H9 (cell line): ENCODE measurements around the gene IGF2. TPM values are rescaled to one million over a fixed set of nuclear protein-coding genes. Genes with fewer than 3 reads are reported as not detected.
A peak's percentile ranks its signal among the peaks of the same experiment; 100 is the strongest.

ENCODE experiments used
- DNase-seq: peaks from one replicate; pipeline ENCODE4 v3.0.0-alpha.2; 2017
- H2AFZ ChIP-seq: one replicate; pipeline ENCODE4 v1.6.1; 2013; ENCODE audit warnings: mild to moderate bottlenecking, low read length, control low read depth, moderate library complexity
- H2AK5ac ChIP-seq: 2 replicates; pipeline ENCODE4 v1.6.1; 2013; ENCODE audit warnings: low read length, control low read depth, mixed read lengths; ENCODE audit not compliant: insufficient read length
- H2BK120ac ChIP-seq: one replicate; pipeline ENCODE4 v1.6.1; 2013; ENCODE audit warnings: low read depth, mild to moderate bottlenecking, low read length, control low read depth, inconsistent platforms; ENCODE audit not compliant: poor library complexity, severe bottlenecking
- H2BK12ac ChIP-seq: 2 replicates; pipeline ENCODE4 v1.6.1; 2013; ENCODE audit warnings: low read length, control low read depth, mixed read lengths, low read depth; ENCODE audit not compliant: insufficient read length
- H2BK15ac ChIP-seq: 2 replicates; pipeline ENCODE4 v1.6.1; 2013; ENCODE audit warnings: low read depth, low read length, control low read depth
- H2BK20ac ChIP-seq: one replicate; pipeline ENCODE4 v1.6.1; 2013; ENCODE audit warnings: low read depth, mild to moderate bottlenecking, low read length, control low read depth, inconsistent platforms; ENCODE audit not compliant: poor library complexity, severe bottlenecking
- H2BK5ac ChIP-seq: 2 replicates; pipeline ENCODE4 v1.6.1; 2013; ENCODE audit warnings: low read length, control low read depth, mixed read lengths; ENCODE audit not compliant: insufficient read length
- H3K14ac ChIP-seq: 2 replicates; pipeline ENCODE4 v1.6.1; 2013; ENCODE audit warnings: low read length, control low read depth; ENCODE audit not compliant: insufficient read depth
- H3K18ac ChIP-seq: 2 replicates; pipeline ENCODE4 v1.6.1; 2013; ENCODE audit warnings: low read depth, mild to moderate bottlenecking, mixed read lengths, low read length, control low read depth; ENCODE audit not compliant: insufficient read length
- H3K23ac ChIP-seq: 2 replicates; pipeline ENCODE4 v1.6.1; 2013; ENCODE audit warnings: low read length, control low read depth, mixed read lengths, low read depth; ENCODE audit not compliant: insufficient read length
- H3K23me2 ChIP-seq: 2 replicates; pipeline ENCODE4 v1.6.1; 2013; ENCODE audit warnings: low read depth, mild to moderate bottlenecking, mixed read lengths, low read length, control low read depth; ENCODE audit not compliant: insufficient read length, poor library complexity, severe bottlenecking
- H3K27ac ChIP-seq: 2 replicates; pipeline ENCODE4 v1.5.1; 2013; ENCODE audit warnings: low read length, control low read depth, mixed read lengths, low read depth; ENCODE audit not compliant: insufficient read length
- H3K27me3 ChIP-seq: 2 replicates; pipeline ENCODE4 v1.6.1; 2013; ENCODE audit warnings: low read length, control low read depth, inconsistent platforms; ENCODE audit not compliant: insufficient read depth
- H3K4ac ChIP-seq: 2 replicates; pipeline ENCODE4 v1.6.1; 2013; ENCODE audit warnings: low read depth, mild to moderate bottlenecking, control low read depth, inconsistent platforms, low read length, moderate library complexity
- H3K4me1 ChIP-seq: 2 replicates; pipeline ENCODE4 v1.6.1; 2013; ENCODE audit warnings: low read length, control low read depth, inconsistent platforms; ENCODE audit not compliant: insufficient read depth
- H3K4me2 ChIP-seq: 2 replicates; pipeline ENCODE4 v1.6.1; 2013; ENCODE audit warnings: low read length, control low read depth, mixed read lengths; ENCODE audit not compliant: insufficient read length, insufficient read depth
- H3K56ac ChIP-seq: 2 replicates; pipeline ENCODE4 v1.6.1; 2013; ENCODE audit warnings: low read depth, mild to moderate bottlenecking, mixed read lengths, low read length, control low read depth; ENCODE audit not compliant: insufficient read length
- H3K79me1 ChIP-seq: 2 replicates; pipeline ENCODE4 v1.6.1; 2013; ENCODE audit warnings: low read depth, mild to moderate bottlenecking, moderate library complexity, low read length, control low read depth, inconsistent platforms; ENCODE audit not compliant: insufficient read depth, poor library complexity, severe bottlenecking
- H3K79me2 ChIP-seq: 2 replicates; pipeline ENCODE4 v1.6.1; 2013; ENCODE audit warnings: low read length, control low read depth, inconsistent platforms; ENCODE audit not compliant: insufficient read depth
- H3K9ac ChIP-seq: 2 replicates; pipeline ENCODE4 v1.6.1; 2013; ENCODE audit warnings: low read length, control low read depth, mixed read lengths; ENCODE audit not compliant: insufficient read length; ENCODE audit errors: extremely low read depth
- H3K9me3 ChIP-seq: one replicate; pipeline ENCODE4 v1.6.1; 2013; ENCODE audit warnings: low read depth, low read length, inconsistent platforms; ENCODE audit not compliant: control insufficient read depth
- H3T11ph ChIP-seq: one replicate; pipeline ENCODE4 v1.6.1; 2013; ENCODE audit warnings: mild to moderate bottlenecking, low read length, control low read depth, inconsistent platforms
- H4K20me1 ChIP-seq: one replicate; pipeline ENCODE4 v1.6.1; 2013; ENCODE audit not compliant: control insufficient read depth, insufficient read length, insufficient read depth
- H4K5ac ChIP-seq: 2 replicates; pipeline ENCODE4 v1.6.1; 2013; ENCODE audit warnings: low read depth, mild to moderate bottlenecking, mixed read lengths, low read length, control low read depth; ENCODE audit not compliant: insufficient read length
- H4K8ac ChIP-seq: replicated peaks from 2 replicates; pipeline ENCODE4 v1.6.1; 2013; ENCODE audit warnings: low read length, control low read depth, mixed read lengths, low read depth; ENCODE audit not compliant: insufficient read length
- H4K91ac ChIP-seq: 2 replicates; pipeline ENCODE4 v1.6.1; 2013; ENCODE audit warnings: low read depth, mild to moderate bottlenecking, moderate library complexity, mixed read lengths, low read length, control low read depth; ENCODE audit not compliant: insufficient read length
- H3K27ac Mint-ChIP-seq, 3 experiments: 2 replicates in 2 of 3; 3 replicates in 1 of 3; pipeline ENCODE4 v1.8.0; 2020 to 2021; ENCODE audit warnings: mixed read lengths in 3 of 3, mild to moderate bottlenecking in 1 of 3, moderate library complexity in 1 of 3
- H3K27me3 Mint-ChIP-seq: 2 replicates; pipeline ENCODE4 v1.8.0; 2021; ENCODE audit warnings: low read depth, mild to moderate bottlenecking, moderate library complexity, mixed read lengths
- H3K36me3 Mint-ChIP-seq, 3 experiments: 2 replicates in 2 of 3; 3 replicates in 1 of 3; pipeline ENCODE4 v1.8.0; 2020 to 2021; ENCODE audit warnings: low read depth in 3 of 3, mixed read lengths in 3 of 3; ENCODE audit not compliant: insufficient read depth in 1 of 3
- H3K4me1 Mint-ChIP-seq, 2 experiments: 2 replicates each; pipeline ENCODE4 v1.8.0; 2020; ENCODE audit warnings: mixed read lengths in 2 of 2
- H3K4me3 Mint-ChIP-seq, 2 experiments: 2 replicates in 1 of 2; 3 replicates in 1 of 2; pipeline ENCODE4 v1.8.0; 2020 to 2021; ENCODE audit warnings: mild to moderate bottlenecking in 2 of 2, mixed read lengths in 2 of 2, moderate library complexity in 1 of 2
- H3K9me3 Mint-ChIP-seq, 2 experiments: 2 replicates in 1 of 2; 3 replicates in 1 of 2; pipeline ENCODE4 v1.8.0; 2020; ENCODE audit warnings: mild to moderate bottlenecking in 2 of 2, mixed read lengths in 2 of 2, moderate library complexity in 1 of 2
- CTCF ChIP-seq: fragments of 200-600 bp; sonication (generic); conservative IDR thresholded peaks from 3 replicates; pipeline ENCODE4 v1.8.0; 2021; ENCODE audit warnings: antibody characterized with exemption, mild to moderate bottlenecking
- WGBS: extraction: QIAGEN DNeasy Blood & Tissue Kit; methylation state at CpG from one replicate; pipeline ENCODE4 v1.1.7; 2013; ENCODE audit warnings: missing lambda C conversion rate, low lambda C conversion rate, mixed read lengths; ENCODE audit not compliant: insufficient read length; ENCODE audit errors: extremely low coverage; 5-methylcytosine and 5-hydroxymethylcytosine counted together
- total RNA-seq: library from RNA; stranded (reverse); gene quantifications from 2 replicates; pipeline ENCODE4 v1.2.1, GENCODE V29; 2021

The IGF2 gene
- total RNA-seq, 1 experiment from 2014 or later, result 2.8 TPM

- no peaks in the 10 kb centered on the region for H3K23me2 ChIP-seq
- no peak overlapping the region for H3K9ac ChIP-seq
- WGBS, result 100% methylated on average over 4 of the region's 8 CpGs
- H3K27ac ChIP-seq, result no peak overlapping the region
- H3K79me1 ChIP-seq, result no peaks in the 10 kb centered on the region
- H3K4ac ChIP-seq, result no peak overlapping the region
- H2BK120ac ChIP-seq, result no peak overlapping the region
- no peak overlapping the region for H3K56ac ChIP-seq
- no peak overlapping the region for H3K4me2 ChIP-seq
- H3K4me1 ChIP-seq, result no peaks in the 10 kb centered on the region
- DNase-seq, result no peak
- H3K27me3 Mint-ChIP-seq, result peaks cover 36% of the 10 kb centered on the region
- no peaks in the 10 kb centered on the region for H4K20me1 ChIP-seq
- H2AFZ ChIP-seq, result no peak overlapping the region
- H3K23ac ChIP-seq, result no peak overlapping the region
- H2BK20ac ChIP-seq, result no peak overlapping the region
- peak overlapping the region; percentile 33 for H3K18ac ChIP-seq
- no peak overlapping the region for H3K4me3 Mint-ChIP-seq
- no peaks in the 10 kb centered on the region for H3K79me2 ChIP-seq
- no peak overlapping the region for H4K8ac ChIP-seq
- H4K91ac ChIP-seq, result no peak overlapping the region
- no peaks in the 10 kb centered on the region for H3K9me3 ChIP-seq
- H3T11ph ChIP-seq, result no peak overlapping the region
- H3K4me1 Mint-ChIP-seq, result peaks cover 12 to 17% of the 10 kb centered on the region in 2 experiments
- H3K36me3 Mint-ChIP-seq, result no peaks in the 10 kb centered on the region
- no peak overlapping the region for H2BK15ac ChIP-seq
- H3K9me3 Mint-ChIP-seq, result peaks cover 0 to 2% of the 10 kb centered on the region in 2 experiments; a peak in 2 of 5 replicates
- no peak overlapping the region for H2AK5ac ChIP-seq
- H4K5ac ChIP-seq, result no peak overlapping the region
- no peak overlapping the region for H3K27ac Mint-ChIP-seq
- H3K14ac ChIP-seq, result no peak overlapping the region
- no peak overlapping the region for H2BK12ac ChIP-seq
- TF ChIP-seq CTCF, result no peak
- no peaks in the 10 kb centered on the region for H3K27me3 ChIP-seq
- H2BK5ac ChIP-seq, result no peak overlapping the region
These were observed 36.9 kb downstream of the IGF2 start for GRCh38 chr11:2102132-2102882.
